GM19397 (cell line): ENCODE results near the gene PLXNC1.

Experiments
- ATAC-seq: cut with Tn5 transposase; IDR thresholded peaks from one replicate; pipeline ENCODE4 v1.9.1; 2021; ENCODE audit warnings: mild to moderate bottlenecking, moderate library complexity; ENCODE audit not compliant: unreplicated experiment

Gene PLXNC1

DNA sequence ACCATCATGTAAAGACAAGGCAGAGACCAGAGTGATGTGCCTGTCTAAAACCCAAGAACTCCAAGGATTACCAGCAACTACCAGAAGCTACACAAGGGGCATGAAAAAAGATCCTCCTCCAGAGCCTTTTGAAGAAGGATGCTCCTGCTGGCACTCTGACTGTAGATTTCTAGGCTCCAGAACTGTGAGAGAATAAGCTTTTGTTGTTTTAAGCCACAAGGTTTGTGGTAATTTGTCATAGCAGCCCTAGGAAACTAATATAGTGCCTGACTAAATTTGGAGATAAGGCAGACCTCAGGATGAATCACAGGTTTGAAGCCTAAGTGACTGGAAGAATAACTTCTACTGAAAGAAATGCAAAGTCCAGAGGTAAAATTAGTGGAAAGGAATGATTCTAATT is 178.3 kb downstream of the PLXNC1 start:
- ATAC-seq: no peak

GRCh38 chr12:94327809-94328208 is 179.4 kb downstream of the PLXNC1 start:
- ATAC-seq: no peak

GRCh38 chr12:94329366-94329765 is 181.0 kb downstream of the PLXNC1 start:
- ATAC-seq: no peak

DNA sequence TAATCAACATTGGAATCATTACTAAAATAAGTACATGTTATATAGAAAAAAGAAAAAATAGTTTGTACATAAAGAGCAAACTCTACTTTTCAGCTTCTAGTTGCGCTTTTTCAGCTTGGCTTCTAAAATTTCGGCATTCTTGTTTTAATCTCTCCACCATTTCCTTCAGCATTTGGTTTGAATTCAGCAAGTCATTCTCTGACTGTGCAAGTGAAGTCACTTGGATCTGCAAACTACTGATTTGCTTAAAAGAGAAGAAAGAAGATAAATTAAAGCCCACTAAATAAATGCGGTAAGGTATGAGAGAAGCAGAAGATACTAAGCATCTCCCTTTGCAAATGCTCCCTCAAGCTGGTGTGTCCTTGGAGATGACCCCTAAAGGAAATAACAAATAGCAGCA is 185.0 kb downstream of the PLXNC1 start:
- ATAC-seq: no peak

GRCh38 chr12:94336211-94336925 is 188.0 kb downstream of the PLXNC1 start:
- ATAC-seq: no peak

- no peak for ATAC-seq
These were observed 189.8 kb downstream of the PLXNC1 start for GRCh38 chr12:94338006-94338794.

GRCh38 chr12:94340573-94340972 is 192.2 kb downstream of the PLXNC1 start:
- ATAC-seq: no peak

GRCh38 chr12:94353130-94353529 is 204.8 kb downstream of the PLXNC1 start:
- ATAC-seq: no peak
